Putamen (tissue), 1 donor: ENCODE measurements around the gene CYP11A1.

Source experiments
- DNase-seq: peaks from one replicate; pipeline ENCODE4 v3.0.0-alpha.2; 2016; ENCODE audit warnings: low spot score

The CYP11A1 gene

DNA sequence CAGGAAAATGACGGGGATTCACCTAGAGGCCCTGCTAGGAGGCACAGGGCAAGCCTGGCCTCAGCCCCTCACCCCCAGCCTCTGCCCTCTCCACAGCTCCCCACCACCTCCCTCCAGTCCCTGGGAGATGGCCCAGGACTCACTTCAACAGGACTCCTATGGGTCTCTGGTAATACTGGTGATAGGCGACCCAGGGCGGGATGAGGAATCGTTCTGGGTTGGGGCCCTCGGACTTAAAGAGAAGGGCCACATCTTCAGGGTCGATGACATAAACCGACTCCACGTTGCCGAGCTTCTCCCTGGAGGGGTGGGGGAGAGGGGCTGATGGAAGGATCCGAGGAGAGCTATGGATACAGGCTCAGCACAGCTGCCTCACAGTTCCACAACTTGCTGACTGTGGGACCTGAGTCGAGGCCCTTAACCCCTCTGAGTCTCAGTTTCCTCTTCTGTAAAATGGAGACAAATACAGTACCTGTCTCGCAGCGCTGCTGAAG, 19.6 kb downstream of the CYP11A1 start:
- no peak for DNase-seq

DNA sequence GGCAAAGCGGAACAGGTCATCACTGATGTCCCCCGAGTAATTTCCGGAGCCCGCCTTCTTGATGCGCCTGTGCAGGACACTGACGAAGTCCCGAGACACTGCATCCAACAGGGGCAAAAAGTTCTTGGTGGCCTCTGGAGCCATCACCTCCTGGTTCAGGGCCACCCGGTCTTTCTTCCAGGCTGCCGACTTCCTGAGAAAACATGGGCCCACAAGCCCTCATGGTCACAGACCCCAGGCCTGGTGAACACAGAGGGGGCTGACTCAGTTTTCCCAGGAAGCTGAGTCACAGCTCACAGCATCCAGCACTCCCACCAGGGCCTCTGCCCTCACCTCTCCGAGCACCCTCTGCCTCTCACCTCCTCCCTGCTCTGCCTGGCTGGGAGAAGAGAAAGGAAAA, 22.4 kb downstream of the CYP11A1 start:
- DNase-seq = no peak

DNA sequence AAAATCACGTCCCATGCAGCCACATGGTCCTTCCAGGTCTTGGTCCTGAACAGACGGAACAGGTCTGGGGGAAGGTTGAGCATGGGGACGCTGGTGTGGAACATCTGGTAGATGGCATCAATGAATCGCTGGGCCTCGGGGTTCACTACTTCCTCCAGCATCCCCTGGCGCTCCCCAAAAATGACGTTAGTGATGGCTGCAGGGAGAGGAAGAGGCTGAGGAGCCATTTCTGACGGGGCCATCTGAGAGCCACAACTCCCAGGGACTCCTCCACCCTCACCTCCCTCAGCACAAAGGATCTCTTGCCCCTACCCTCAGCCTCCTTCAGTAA, 23.7 kb downstream of the CYP11A1 start:
- DNase-seq = no peak

DNA sequence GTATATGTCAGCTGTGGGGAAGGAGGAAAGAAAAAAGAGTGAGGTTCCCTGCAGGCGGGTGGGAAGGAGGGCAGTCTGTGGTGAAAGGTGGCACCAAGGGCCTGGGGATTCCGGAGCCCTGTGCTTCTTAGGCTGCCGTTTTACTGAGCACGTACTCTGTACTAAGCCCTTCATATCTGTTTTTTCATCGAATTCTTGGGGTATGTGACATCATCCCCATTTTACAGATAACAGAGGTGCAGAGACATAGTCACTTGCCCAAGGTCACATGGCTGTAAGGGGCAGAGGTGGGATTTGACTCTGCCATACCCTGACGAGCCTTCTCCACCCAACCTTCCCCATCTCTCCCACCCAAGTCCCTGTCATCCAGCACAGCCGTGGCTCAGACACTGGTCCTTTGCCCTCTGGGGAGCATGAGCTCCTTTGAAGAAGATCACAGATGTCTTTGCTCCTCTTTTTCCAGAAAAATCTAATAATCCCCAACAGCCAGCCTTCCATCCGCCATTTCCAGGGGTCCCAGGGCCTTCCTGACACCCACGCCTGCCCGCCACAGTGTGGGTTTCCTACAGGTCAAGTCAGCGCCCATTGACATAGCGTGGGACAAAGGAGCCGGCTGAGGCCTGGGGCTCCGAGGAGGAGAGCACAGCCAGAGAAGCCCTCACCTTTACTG, 24.2 kb downstream of the CYP11A1 start:
- no peak for DNase-seq

DNA sequence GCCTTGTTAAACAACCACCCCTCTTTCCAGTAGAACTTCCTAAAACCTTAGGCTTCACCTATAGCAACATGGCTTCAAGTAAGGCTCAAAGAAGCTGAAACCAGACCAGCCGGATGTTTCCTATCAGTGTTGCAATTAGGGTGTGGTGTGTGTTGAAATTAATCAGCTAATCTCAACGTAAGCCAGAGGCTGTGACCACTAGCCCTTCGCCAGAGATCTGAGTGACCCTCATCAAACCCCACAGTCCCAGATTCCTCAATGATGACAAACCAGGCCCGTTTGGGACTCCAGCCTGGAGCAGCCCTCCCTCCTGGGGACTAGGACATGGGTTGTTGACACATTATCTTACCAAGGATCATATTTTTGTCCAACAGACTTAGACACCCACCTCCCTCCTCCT, 27.3 kb downstream of the CYP11A1 start:
- DNase-seq = no peak

DNA sequence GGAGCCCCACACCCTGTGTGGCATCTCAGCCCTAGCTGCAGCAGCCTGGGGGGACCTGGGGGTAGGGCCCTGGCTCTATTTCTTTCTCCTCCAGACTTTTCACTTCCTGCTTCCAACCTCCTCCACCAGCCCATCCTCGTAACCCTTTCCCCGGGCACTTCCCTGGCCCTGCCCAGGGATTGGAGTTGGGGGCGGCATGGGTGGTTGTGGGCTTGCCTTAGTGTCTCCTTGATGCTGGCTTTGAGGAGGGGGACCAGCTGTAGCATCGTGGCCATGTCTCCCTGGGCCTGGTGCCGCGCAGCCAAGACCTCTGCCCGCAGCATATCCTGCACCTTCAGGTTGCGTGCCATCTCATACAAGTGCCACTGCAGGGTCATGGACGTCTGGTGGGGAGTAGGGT, 28.1 kb downstream of the CYP11A1 start:
- no peak for DNase-seq

DNA sequence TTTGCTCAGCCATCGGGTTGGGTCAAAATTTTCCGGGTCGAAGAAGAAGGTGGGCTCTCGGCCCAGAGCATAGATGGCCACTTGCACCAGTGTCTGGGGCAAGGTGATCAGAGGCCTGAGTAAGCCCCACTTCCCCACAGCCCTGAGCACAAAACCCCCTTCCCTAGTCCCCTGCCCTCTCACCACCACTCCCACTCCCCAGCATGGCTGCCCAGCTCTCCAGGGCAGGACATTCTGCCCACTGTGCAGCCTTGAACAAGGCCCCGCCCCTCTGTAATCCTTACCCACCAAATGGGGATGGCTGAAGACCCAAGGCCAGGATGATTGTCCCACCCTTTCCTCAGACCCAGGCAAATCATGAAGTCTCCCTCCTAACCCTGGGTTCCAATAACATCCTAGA, 28.8 kb downstream of the CYP11A1 start:
- DNase-seq = no peak

DNA sequence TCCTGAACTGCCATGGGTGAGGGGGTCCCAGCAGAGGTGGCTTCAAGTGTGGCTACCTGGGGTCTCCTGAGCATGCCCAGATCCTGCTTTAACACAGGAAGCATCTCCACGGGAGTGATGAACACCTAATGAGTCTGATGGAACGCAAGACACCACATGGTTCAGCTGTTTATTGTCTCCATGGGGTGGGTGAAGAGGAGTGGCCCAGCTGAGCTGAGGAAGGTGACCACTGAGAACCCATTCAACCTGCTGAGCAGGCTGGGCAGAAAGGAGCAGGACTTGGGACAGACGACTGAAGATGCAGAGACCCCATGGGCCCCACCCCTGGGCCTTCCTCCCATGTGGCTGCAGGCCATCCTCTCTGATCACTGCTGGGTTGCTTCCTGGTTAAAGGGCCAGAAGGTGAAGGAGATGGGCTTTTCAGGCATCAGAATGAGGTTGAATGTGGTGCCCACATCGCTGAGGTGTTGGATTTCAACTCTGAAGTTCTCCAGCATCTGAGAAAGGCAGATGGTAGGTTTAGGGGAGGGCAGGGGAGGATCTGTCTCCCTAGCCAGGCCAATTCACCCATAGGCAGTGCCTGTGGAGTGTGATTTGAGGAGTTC, 29.7 kb downstream of the CYP11A1 start:
- no peak for DNase-seq

DNA sequence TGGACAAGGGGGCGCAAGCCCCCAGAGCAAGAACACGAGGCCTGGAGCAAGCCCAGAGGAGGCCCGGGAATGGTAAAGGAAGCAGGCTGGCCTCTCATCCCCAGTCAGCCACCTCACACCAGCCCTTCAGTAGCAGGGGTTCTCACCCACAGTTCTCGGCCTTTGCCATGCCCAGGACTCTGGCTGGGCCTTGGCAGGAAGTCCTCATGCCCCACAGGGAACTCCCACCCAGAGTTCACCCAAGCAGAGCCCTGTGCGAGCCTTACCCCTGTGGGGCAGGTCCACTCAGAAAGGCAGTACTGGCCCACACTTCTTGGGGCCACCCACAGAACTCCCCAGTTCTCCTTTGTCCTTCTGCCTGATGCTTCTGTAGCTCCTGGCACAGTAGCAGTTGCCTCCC, 30.3 kb downstream of the CYP11A1 start:
- no peak for DNase-seq

DNA sequence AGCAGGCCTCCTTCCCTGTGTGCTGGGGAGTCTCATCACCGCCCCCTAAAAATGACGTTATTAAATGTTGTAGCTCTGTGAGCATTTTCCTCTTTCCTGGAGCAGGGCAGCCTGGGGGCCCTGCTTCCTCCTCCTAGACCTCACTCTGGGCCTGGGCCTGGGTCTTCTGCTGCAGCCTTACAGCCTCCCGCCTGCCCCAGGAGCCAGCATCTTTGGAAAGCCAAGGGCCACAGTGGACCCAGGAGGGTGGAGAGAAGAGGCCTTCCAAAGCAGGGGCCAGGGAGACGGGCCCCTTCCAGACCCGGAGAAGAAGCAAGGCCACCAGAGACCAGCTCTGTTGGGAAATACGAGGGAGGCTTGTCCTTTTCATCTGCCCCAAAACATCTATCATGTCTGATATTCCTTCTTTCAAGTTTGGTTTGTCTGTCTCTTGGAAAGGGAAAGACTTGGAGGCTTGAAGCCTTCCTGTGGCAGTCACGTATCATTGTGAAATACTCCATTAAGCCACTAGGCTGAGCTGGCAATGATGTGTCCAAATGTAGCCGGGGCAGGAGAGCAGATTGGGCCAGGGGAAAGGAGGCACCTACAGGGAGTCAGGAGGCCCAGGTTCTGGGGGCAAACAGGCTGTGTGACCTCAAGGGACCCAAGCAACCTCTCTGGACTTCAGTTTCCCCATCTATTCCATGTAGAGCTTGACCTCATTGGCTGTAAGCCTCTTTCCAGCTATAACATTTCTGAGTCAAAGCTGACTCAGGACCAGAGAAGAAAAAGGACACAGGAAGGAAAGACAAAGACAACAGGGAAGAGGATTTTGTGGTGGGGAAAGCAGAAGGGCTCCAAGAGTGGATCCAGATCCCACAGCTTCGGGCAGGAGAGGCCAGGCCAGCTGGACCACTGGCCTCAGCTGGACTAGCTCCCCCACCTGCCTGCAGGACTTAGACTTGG, 31.1 kb downstream of the CYP11A1 start:
- no peak for DNase-seq

DNA sequence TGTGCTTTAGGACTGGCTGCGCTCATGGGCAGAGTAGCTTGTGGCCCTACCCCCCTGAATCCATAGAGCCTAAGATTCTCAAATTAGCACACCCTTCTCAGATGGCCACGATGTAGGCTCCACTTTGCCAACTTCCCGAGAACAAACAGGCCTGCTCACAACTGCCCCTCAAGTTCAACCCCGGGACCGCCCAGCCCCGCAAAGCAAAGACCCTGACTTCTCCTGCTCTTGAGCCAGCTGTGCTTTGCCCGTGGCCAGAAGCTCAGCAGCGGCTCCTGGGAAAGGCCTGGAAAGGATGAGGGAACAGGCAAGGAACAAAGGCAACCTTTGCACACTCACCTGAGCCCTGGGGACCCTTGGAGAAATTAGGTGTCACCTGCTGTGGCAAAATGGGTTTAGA, 32.0 kb downstream of the CYP11A1 start:
- DNase-seq = no peak

DNA sequence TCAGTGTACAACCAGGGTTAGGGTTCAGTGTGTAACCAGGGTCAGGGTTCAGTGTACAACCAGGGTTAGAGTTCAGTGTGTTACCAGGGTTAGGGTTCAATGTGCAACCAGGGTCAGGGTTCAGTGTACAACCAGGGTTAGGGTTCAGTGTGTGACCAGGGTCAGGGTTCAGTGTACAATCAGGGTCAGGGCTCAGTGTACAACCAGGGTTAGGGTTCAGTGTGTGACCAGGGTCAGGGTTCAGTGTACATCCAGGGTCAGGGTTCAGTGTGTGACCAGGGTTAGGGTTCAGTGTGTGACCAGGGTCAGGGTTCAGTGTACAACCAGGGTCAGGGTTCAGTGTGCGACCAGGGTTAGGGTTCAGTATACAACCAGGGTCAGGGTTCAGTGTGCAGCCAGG, 33.3 kb downstream of the CYP11A1 start:
- no peak for DNase-seq

DNA sequence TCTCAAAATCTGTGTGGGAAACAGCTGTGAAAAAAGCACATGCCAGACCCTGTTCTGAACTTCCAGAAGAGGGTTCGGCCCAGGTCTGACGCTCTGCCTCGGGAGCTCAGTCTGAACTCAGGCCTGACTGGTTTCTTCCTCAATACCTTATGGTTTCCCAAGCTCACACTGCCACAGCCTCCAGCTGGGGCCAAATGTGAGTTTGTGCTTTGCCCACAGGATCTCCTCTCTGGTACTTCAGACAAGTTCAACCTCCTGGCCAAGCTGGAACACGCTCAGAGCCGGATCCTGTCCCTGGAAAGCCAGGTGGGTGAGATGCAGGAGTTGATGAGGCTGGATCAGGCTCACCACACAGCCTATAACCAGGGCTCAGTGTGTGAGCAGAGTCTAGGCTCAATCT, 33.8 kb downstream of the CYP11A1 start:
- DNase-seq = no peak

DNA sequence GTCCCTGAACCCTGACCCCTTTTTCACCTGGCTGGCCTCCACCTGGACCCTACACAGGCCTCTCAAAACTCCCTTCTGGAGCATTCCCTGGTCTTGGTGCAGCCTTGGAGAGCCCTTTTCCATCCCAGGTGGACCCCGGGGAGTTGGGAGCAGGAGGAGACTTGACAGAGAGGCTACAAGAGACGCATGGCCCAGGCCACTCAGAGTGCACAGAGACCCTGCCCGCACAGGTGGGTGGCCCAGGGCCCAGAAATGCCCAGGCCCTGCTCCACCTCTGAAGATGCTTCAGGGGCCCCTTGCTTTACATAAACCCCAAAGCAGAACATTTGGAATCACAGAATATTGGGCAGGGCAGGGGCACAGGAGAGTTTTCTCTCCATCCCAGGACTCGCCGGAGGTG, 34.4 kb downstream of the CYP11A1 start:
- DNase-seq = no peak

DNA sequence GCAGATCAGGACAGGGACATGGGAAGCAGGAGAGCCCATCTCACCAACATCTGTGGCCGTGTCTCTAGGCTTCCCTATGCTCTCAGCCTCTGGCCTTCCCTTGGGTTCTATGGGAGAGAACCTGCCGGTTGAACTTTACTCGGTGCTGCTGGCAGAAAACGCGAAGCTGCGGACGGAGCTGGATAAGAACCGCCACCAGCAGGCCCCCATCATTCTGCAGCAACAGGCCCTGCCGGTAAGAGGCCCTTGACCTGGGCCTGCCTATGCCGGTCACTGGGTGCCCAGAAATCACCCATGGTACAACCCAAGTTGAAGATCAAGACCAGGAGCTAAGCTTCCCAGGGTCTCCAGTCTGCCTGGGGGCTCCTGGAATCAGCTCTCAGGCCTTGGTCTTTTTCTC, 34.8 kb downstream of the CYP11A1 start:
- DNase-seq = no peak

DNA sequence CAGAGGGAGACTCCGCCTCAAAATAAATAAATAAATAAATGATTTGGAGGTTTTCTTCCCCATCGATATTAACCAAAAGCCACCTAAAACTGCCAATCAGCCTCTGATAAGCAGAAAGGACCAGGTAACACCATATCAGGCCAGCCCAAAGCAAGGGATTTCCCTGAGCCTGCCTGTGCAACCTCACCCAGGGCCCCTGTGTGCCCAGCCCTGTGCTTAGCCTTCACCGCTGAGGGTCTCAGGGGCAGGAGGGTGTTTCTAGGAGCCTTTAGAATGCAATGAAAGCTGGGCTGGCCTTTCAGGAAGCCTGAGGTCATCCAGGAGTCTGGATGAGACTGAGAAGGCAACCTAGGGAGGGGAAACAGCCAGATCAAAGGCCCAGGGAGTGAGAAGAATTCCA, 35.4 kb downstream of the CYP11A1 start:
- DNase-seq = no peak

DNA sequence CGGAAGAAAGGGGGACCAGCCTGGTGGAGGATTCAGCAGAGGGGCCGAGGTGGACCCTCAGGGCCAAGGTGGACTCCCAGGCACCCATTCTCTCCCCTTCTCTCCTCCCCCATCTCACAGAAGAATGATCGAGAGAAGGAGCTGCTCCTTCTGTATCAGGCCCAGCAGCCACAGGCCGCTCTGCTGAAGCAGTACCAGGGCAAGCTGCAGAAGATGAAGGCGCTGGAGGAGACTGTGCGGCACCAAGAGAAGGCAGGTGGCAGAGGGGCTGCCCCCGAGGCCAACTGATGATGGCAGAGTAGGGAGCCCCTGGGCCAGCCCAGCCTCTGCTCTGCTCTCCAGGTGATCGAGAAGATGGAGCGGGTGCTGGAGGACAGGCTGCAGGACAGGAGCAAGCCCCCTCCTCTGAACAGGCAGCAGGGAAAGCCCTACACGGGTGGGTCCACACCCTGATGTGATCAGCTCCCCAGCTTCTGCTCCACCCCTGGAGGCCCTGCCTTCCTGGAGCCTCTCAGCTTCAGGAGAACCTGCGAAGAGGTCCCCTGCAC, 36.5 kb downstream of the CYP11A1 start:
- DNase-seq = no peak

DNA sequence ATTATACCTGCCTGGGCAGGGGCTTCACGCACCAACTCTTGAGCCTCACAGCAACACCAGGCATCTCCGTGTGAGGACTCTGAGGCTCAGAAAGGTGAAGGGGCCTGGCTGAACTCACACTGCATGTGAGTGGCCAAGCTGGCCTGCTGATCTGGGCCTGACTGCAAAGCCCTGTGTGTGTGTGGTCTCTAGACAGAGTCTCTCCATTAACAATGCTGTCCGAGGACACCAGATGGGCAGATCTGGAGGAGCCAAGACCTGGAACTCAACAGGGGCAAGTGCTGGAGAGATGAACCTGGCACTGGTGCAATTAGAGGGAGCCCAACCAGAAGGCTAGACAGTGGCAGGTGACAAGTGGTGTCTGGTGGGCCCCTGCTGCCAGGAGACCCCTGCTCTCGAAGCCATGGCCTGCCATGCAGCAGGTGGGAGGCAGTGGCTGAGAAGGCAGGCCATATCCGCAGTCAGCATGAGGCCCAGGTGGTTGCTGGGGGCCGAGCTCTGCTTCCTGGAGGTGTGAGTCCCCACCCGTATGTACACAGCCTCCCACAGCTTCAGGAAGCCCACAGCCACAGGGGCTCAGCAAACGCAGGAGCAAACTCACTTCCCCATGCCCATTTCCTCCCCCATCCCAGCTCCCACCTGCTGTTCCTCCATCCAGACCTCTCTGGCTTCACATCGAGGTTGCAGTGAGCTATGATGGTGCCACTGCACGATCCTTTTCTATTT, 39.0 kb downstream of the CYP11A1 start:
- DNase-seq = no peak

DNA sequence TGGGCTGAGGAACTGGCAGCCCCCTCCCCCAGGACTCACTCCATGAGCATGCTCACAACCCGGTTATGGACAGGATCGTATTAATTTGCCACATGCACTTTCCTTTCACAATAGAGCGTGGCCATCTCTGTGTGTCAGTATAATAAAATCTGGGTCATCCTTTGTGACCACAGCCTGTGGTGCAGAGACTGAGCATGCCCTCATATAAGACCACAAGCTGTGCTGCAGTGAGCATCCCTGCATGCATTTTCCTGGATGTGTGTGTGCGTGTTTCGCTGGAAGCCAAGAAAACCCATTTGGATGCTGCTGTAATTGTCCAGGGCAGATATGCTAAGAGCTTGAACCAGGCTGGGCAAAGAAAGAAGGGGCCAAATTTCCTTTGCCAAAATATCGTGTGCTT, 39.7 kb downstream of the CYP11A1 start:
- no peak for DNase-seq

DNA sequence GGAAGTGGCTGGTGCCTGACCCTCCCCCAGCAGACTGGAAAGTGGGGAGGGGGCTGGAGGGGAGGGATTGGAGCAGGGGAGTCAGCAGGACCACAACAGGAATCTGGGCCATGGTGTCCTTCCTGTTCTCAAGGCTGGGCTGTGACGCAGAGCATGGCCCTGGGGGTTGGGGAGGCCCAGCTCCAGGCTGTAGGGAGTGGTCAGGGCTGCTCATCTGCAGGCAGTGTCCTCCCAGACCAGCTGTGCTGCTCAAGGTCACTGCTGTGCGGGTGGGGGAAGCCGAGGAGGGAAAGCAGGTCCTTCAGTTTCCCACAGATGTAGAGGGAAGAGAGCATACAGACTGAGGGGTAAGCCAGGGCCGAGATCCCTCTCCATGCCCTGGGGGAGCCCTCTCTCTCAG, 40.7 kb downstream of the CYP11A1 start:
- DNase-seq = no peak

DNA sequence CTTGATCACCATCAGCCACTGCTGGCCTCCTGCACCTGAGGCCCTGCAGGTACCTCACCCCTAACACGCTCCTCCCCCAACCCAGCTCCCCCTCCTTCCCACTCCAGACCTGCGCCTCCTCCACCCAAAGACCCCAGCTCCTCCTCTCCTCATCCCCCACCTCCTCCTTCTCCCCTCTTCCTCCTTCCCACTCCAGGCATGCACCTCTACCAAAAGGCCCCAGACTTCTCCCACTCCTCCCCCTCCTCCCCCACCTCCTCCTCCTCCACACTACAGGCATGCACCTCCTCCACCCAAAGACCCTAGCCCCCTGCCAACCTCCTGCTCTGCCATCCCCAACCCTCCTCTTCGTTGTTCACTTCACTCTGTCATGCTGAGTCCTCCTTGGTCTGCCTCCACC, 42.7 kb downstream of the CYP11A1 start:
- DNase-seq = no peak

DNA sequence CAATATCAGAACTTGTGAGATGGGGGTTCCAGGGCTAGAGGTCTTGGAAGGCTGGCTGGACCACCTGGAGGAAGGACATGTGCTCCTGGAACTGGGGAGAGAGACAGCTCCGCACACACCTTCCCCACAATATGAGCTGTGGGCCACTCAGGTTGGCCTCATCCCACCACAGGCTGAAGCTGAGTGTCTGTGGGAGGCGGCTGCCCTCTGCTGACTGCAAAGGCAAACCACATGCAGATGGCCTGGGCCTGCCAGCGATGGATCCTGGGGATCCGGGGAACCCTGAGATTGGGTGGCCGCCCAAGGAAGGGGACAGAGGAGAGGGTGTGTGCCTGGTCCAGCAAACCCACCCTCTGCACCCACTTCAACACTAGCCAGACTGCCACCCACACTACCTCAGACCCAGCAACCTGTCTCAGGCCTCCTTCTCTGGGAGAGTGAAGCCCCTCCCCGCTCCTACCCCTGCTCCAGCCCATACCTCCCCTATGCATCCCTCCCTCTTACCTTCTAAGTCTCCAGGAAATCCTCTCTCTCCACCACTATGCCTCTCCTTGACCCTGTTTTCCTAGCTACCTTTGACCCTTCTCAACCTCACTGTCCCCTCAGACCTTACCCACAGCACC, 44.8 kb downstream of the CYP11A1 start:
- DNase-seq = peak; percentile 27
